HepG2 (cell line): ENCODE data around the gene RETN. TPM values are rescaled to one million over a fixed set of nuclear protein-coding genes. Genes with fewer than 3 reads are reported as not detected.

Source experiments
- ELK4 ChIP-seq: sonication (generic); formaldehyde crosslinking; IDR thresholded peaks from 2 replicates; pipeline ENCODE4 v1.9.0; 2021; ENCODE audit warnings: missing genetic modification reagents, borderline replicate concordance
- ETV5 ChIP-seq: IDR thresholded peaks from 2 replicates; pipeline ENCODE4 v1.6.1; 2018; ENCODE audit warnings: missing biosample characterization, missing genetic modification reagents, inconsistent platforms, borderline replicate concordance
- HNRNPK ChIP-seq: fragments of 200-400 bp; formaldehyde crosslinking; IDR thresholded peaks from 2 replicates; pipeline ENCODE4 v1.6.1; 2018; ENCODE audit warnings: low read length, low read depth, moderate library complexity, mild to moderate bottlenecking; ENCODE audit not compliant: poor library complexity, severe bottlenecking
- HOXD1 ChIP-seq: sonication (generic); formaldehyde crosslinking; IDR thresholded peaks from 2 replicates; pipeline ENCODE4 v1.5.0; 2020; ENCODE audit warnings: missing genetic modification reagents
- MYNN ChIP-seq: sonication (generic); formaldehyde crosslinking; IDR thresholded peaks from 2 replicates; pipeline ENCODE4 v1.4.0; 2020; ENCODE audit warnings: mild to moderate bottlenecking, low read depth, missing genetic modification reagents
- PAF1 ChIP-seq: IDR thresholded peaks from 2 replicates; pipeline ENCODE4 v1.6.1; 2016; ENCODE audit warnings: missing genetic modification reagents, missing compliant biosample characterization
- ZNF577 ChIP-seq: sonication (generic); formaldehyde crosslinking; IDR thresholded peaks from 2 replicates; pipeline ENCODE4 v1.4.0; 2020; ENCODE audit warnings: mild to moderate bottlenecking, low read depth, missing genetic modification reagents, borderline replicate concordance
- ZNF773 ChIP-seq: sonication (generic); formaldehyde crosslinking; IDR thresholded peaks from 2 replicates; pipeline ENCODE4 v1.4.0; 2020; ENCODE audit warnings: missing genetic modification reagents, borderline replicate concordance
- polyA plus RNA-seq, 8 experiments: library from polyadenylated mRNA; depleted of rRNA in 3 of 8; stranded (reverse) in 7 of 8; unstranded in 1 of 8; fragments of >200 nt; fragmentation: Illumina TruSeq in 4 of 8; extraction: Trizol in 4 of 8; gene quantifications; 2 replicates each; pipeline versions ENCODE4 v1.2.1 to v1.2.3, GENCODE V29; 2011 to 2016; ENCODE audit warnings: low read depth in 4 of 8, missing spikeins in 1 of 8, mixed read lengths in 1 of 8; ENCODE audit not compliant: insufficient read depth in 1 of 8
- total RNA-seq, 5 experiments: library from RNA; depleted of rRNA; stranded (reverse); fragments of >200 nt; fragmentation: Illumina TruSeq; extraction: Trizol; gene quantifications; 2 replicates each; pipeline ENCODE4 v1.2.3, GENCODE V29; 2016; ENCODE audit warnings: low read depth in 1 of 5
- TF ChIP-seq, protein P1 (sequence below): sonication (generic); formaldehyde crosslinking; IDR thresholded peaks from 2 replicates; pipeline ENCODE4 v1.4.0; 2020; ENCODE audit warnings: missing genetic modification reagents
- TF ChIP-seq, protein P2 (sequence below): sonication (generic); formaldehyde crosslinking; IDR thresholded peaks from 2 replicates; pipeline ENCODE4 v1.4.0; 2020; ENCODE audit warnings: missing genetic modification reagents, borderline replicate concordance
- TF ChIP-seq, protein P3 (sequence below): sonication (generic); formaldehyde crosslinking; IDR thresholded peaks from 2 replicates; pipeline ENCODE4; 2020; ENCODE audit warnings: missing genetic modification reagents, mild to moderate bottlenecking, borderline replicate concordance

The RETN gene
- total and polyA plus RNA-seq, 2 of the 13 experiments (the other 11 are each of a cell fraction or from before 2014, with no cell fraction given): not detected

- TF ChIP-seq, protein P1, sequence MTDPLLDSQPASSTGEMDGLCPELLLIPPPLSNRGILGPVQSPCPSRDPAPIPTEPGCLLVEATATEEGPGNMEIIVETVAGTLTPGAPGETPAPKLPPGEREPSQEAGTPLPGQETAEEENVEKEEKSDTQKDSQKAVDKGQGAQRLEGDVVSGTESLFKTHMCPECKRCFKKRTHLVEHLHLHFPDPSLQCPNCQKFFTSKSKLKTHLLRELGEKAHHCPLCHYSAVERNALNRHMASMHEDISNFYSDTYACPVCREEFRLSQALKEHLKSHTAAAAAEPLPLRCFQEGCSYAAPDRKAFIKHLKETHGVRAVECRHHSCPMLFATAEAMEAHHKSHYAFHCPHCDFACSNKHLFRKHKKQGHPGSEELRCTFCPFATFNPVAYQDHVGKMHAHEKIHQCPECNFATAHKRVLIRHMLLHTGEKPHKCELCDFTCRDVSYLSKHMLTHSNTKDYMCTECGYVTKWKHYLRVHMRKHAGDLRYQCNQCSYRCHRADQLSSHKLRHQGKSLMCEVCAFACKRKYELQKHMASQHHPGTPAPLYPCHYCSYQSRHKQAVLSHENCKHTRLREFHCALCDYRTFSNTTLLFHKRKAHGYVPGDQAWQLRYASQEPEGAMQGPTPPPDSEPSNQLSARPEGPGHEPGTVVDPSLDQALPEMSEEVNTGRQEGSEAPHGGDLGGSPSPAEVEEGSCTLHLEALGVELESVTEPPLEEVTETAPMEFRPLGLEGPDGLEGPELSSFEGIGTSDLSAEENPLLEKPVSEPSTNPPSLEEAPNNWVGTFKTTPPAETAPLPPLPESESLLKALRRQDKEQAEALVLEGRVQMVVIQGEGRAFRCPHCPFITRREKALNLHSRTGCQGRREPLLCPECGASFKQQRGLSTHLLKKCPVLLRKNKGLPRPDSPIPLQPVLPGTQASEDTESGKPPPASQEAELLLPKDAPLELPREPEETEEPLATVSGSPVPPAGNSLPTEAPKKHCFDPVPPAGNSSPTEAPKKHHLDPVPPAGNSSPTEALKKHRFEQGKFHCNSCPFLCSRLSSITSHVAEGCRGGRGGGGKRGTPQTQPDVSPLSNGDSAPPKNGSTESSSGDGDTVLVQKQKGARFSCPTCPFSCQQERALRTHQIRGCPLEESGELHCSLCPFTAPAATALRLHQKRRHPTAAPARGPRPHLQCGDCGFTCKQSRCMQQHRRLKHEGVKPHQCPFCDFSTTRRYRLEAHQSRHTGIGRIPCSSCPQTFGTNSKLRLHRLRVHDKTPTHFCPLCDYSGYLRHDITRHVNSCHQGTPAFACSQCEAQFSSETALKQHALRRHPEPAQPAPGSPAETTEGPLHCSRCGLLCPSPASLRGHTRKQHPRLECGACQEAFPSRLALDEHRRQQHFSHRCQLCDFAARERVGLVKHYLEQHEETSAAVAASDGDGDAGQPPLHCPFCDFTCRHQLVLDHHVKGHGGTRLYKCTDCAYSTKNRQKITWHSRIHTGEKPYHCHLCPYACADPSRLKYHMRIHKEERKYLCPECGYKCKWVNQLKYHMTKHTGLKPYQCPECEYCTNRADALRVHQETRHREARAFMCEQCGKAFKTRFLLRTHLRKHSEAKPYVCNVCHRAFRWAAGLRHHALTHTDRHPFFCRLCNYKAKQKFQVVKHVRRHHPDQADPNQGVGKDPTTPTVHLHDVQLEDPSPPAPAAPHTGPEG: 0 out of 2 replicates have a peak, but pooled peaks have one; percentile 38
- TF ChIP-seq, protein P2, sequence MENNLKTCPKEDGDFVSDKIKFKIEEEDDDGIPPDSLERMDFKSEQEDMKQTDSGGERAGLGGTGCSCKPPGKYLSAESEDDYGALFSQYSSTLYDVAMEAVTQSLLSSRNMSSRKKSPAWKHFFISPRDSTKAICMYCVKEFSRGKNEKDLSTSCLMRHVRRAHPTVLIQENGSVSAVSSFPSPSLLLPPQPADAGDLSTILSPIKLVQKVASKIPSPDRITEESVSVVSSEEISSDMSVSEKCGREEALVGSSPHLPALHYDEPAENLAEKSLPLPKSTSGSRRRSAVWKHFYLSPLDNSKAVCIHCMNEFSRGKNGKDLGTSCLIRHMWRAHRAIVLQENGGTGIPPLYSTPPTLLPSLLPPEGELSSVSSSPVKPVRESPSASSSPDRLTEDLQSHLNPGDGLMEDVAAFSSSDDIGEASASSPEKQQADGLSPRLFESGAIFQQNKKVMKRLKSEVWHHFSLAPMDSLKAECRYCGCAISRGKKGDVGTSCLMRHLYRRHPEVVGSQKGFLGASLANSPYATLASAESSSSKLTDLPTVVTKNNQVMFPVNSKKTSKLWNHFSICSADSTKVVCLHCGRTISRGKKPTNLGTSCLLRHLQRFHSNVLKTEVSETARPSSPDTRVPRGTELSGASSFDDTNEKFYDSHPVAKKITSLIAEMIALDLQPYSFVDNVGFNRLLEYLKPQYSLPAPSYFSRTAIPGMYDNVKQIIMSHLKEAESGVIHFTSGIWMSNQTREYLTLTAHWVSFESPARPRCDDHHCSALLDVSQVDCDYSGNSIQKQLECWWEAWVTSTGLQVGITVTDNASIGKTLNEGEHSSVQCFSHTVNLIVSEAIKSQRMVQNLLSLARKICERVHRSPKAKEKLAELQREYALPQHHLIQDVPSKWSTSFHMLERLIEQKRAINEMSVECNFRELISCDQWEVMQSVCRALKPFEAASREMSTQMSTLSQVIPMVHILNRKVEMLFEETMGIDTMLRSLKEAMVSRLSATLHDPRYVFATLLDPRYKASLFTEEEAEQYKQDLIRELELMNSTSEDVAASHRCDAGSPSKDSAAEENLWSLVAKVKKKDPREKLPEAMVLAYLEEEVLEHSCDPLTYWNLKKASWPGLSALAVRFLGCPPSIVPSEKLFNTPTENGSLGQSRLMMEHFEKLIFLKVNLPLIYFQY: no peak
- TF ChIP-seq, protein P3, sequence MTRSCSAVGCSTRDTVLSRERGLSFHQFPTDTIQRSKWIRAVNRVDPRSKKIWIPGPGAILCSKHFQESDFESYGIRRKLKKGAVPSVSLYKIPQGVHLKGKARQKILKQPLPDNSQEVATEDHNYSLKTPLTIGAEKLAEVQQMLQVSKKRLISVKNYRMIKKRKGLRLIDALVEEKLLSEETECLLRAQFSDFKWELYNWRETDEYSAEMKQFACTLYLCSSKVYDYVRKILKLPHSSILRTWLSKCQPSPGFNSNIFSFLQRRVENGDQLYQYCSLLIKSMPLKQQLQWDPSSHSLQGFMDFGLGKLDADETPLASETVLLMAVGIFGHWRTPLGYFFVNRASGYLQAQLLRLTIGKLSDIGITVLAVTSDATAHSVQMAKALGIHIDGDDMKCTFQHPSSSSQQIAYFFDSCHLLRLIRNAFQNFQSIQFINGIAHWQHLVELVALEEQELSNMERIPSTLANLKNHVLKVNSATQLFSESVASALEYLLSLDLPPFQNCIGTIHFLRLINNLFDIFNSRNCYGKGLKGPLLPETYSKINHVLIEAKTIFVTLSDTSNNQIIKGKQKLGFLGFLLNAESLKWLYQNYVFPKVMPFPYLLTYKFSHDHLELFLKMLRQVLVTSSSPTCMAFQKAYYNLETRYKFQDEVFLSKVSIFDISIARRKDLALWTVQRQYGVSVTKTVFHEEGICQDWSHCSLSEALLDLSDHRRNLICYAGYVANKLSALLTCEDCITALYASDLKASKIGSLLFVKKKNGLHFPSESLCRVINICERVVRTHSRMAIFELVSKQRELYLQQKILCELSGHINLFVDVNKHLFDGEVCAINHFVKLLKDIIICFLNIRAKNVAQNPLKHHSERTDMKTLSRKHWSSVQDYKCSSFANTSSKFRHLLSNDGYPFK: no peak
- TF ChIP-seq MYNN (CRISPR knock-in tag): no peak
- no peak for TF ChIP-seq HNRNPK
- 0 out of 2 replicates have a peak, but pooled peaks have one; percentile 15 for TF ChIP-seq ETV5
- TF ChIP-seq ZNF773 (CRISPR knock-in tag): peak; percentile 77; the same call in 1 of the 2 replicates
- TF ChIP-seq PAF1 (CRISPR knock-in tag): no peak
- TF ChIP-seq HOXD1 (CRISPR knock-in tag): 0 out of 2 replicates have a peak, but pooled peaks have one; percentile 57
- no peak for TF ChIP-seq ZNF577 (CRISPR knock-in tag)
- TF ChIP-seq ELK4 (CRISPR knock-in tag): no peak
Observed at GRCh38 chr19:7680606-7681339, 11.9 kb downstream of the RETN start, which contains the start of gene TRAPPC5 (continued).
